Uterus (tissue), 2 donors: Measurements from ENCODE around the gene LDHA.

ENCODE experiments used
- POLR2A ChIP-seq, 2 donors: fragments of 450-650 bp; IDR thresholded peaks; one replicate each; pipeline ENCODE4 v1.6.1; 2016; ENCODE audit warnings: antibody characterized with exemption in 2 of 2, mild to moderate bottlenecking in 1 of 2, moderate library complexity in 1 of 2
- TF ChIP-seq, protein P1 (sequence below), 4 experiments: fragments of 200-600 bp in 2 of 4; fragments of 450-650 bp in 2 of 4; sonication (generic) in 2 of 4; IDR thresholded peaks; one replicate each; pipeline ENCODE4 v1.5.1; 2016 to 2019; ENCODE audit warnings: antibody characterized with exemption in 4 of 4, mild to moderate bottlenecking in 2 of 4, moderate library complexity in 1 of 4

DNA sequence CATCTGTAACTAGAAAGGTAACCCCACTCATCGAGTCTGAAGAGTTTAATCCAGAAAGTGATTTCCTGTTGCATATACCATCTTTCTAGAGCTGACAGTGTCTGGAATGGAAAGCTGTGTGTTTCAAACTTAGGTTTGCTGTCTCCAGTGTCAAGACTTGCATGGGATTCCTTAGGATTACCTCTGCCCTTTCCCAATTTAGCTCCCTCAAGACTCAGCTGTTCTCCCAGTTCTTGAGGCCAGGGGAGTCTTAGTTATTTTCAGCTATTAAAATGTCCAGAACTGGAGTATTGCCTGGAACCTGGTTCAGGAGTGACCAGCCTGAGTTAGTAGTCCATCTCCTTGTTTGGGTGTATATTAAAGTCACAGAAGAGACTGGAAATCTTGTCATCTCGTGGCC, 25.0 kb upstream of the LDHA start:
- no peak for TF ChIP-seq POLR2A (IDR thresholded peaks at IDR 0.05)
- TF ChIP-seq, protein P1, sequence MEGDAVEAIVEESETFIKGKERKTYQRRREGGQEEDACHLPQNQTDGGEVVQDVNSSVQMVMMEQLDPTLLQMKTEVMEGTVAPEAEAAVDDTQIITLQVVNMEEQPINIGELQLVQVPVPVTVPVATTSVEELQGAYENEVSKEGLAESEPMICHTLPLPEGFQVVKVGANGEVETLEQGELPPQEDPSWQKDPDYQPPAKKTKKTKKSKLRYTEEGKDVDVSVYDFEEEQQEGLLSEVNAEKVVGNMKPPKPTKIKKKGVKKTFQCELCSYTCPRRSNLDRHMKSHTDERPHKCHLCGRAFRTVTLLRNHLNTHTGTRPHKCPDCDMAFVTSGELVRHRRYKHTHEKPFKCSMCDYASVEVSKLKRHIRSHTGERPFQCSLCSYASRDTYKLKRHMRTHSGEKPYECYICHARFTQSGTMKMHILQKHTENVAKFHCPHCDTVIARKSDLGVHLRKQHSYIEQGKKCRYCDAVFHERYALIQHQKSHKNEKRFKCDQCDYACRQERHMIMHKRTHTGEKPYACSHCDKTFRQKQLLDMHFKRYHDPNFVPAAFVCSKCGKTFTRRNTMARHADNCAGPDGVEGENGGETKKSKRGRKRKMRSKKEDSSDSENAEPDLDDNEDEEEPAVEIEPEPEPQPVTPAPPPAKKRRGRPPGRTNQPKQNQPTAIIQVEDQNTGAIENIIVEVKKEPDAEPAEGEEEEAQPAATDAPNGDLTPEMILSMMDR (IDR thresholded peaks at IDR 0.05), result no peak
